Stimulated activated CD8-positive, alpha-beta memory T cell treated with anti-CD3 and anti-CD28 coated beads, Interleukin-4, amount 100 ng/mL, for 1 hour (primary cell): ENCODE results near the gene TMEM126B.
A peak's percentile ranks its signal among the peaks of the same experiment; 100 is the strongest.

Experiments used
- DNase-seq, 2 donors: peaks; one replicate each; pipeline ENCODE4 v3.0.0-alpha.2; 2020; ENCODE audit warnings: low read depth in 2 of 2, low spot score in 1 of 2

Gene TMEM126B

GRCh38 chr11:85682330-85683305 lies 54.2 kb downstream of the TMEM126B start:
- peak; percentile 13 to 36 for DNase-seq

- no peak for DNase-seq
Observed at GRCh38 chr11:85685125-85685819, 56.9 kb downstream of the TMEM126B start.

GRCh38 chr11:85685820-85686459 lies 57.5 kb downstream of the TMEM126B start, which contains the start of gene CCDC89:
CCDC89 (minus strand) TSS chr11:85686195; CDS start chr11:85686130, 65 bp downstream.
- DNase-seq, result no peak
